ENCODE measurements around the gene ANKRD44.

Gene ANKRD44

GRCh38 chr2:197158591-197159550 is 151.7 kb downstream of the ANKRD44 start:
- in situ Hi-C loops (cut with MboI; ENCODE audit: low sequenced_read_pairs) = no loop called here

- in situ Hi-C loops (cut with MboI; ENCODE audit: low sequenced_read_pairs) = no loop called here
Measured at GRCh38 chr2:197157879-197158537, 152.6 kb downstream of the ANKRD44 start.

DNA sequence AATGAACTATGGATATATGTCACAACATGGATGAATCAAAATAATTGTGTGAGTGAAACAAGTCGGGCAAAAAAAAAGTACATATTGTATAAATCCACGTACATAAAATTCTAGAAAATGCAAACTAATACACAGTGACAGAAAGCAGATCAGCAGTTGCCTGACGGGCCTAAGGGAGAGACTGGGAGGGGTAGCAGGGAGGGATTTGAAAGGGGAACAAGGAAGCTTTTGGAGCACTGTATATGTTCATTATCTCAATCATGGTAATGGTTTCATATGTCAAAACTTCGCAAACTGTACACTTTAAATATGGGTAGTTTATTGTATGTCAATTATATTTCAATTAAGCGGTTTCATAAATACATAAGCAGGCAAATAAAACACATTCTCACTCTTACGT is 153.8 kb downstream of the ANKRD44 start:
- in situ Hi-C loops (cut with MboI; ENCODE audit: low sequenced_read_pairs) = no loop called here

- in situ Hi-C loops (cut with MboI; ENCODE audit: low sequenced_read_pairs) = no loop called here
Measured at GRCh38 chr2:197152451-197153228, 157.9 kb downstream of the ANKRD44 start.

GRCh38 chr2:197149546-197149945 is 161.0 kb downstream of the ANKRD44 start:
- in situ Hi-C loops (cut with MboI; ENCODE audit: low sequenced_read_pairs) = no loop called here

DNA sequence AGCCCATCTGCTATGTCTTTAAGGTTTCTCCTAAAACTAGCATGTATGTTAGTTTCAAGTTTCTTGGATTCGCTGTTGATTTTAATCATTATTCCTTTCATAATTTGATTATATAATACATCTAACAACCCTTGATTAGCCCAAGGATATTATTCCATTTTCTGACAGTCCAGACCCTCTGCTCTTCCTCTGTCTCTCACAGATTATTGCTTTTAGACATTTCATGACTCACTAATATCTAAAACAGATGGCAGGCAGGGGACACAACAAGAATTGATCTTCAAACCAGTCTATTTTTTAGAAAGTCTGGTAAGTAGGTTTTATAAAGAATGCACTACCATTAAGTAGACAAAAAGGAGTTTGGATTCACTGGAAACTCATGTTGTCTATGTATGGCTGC is 162.2 kb downstream of the ANKRD44 start:
- in situ Hi-C loops (cut with MboI; ENCODE audit: low sequenced_read_pairs) = no loop called here

DNA sequence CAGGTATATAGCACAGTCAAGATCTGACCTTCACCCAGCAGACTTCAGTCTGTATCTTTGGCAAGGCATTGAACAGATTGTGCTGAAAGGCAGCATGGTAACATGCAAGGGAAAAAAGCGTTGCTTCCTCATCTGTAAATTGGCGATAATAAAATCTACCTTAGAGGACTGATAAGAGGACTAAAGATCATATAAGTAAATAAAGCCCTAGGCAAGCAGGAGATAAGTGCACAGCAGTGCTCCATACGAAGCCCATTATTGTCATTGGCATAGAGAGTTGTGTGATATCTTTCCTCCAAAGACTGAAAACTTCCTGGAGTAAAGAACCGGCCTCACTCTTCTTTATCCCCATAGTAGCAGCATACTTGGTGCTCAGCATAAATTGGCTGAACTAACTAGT is 162.6 kb downstream of the ANKRD44 start:
- in situ Hi-C loops (cut with MboI; ENCODE audit: low sequenced_read_pairs) = no loop called here

DNA sequence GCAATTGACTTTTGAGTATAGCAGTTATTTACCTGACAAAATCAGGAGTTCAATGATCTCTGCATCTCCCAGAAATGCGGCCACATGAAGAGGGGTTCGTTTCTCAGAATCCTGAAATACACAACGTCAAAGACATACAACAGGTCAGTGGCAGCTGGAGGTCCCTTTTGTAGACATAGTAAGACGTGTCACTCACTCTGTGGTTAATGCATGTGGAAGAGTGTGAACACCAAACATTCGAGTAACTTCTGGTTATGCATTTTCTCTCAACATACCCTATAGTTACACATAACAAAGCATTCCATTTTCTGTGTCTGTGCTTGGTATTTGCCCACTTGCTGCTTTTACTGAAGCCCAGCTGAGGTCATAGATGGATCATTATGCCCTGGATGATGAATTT is 163.6 kb downstream of the ANKRD44 start:
- in situ Hi-C loops (cut with MboI; ENCODE audit: low sequenced_read_pairs) = no loop called here

DNA sequence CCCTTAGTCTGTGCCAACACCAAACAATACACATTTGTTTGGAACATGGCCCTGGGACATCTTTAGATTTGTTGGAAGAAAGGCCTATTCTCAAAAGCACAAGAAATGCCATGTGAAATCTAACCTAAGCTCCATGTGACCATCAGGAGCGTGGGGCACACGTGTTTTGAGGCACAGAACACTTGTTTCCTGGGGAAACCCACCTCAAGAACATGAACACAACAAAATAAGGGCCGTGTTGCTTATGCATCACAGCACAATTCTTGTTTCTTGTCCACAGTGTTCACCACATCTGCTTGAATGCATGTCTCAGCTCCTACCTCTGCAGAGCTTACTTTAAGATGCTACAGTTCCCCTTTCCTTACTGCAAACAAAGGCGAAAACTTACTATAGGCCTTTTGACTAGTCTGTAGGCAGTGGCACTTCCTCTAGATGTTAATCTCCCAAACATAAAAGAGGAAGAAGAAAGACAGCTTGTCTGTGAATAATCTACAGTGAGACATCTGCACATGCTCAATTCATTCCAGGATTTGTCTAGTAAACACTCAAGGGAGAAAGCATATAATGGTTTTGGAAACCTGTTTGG is 165.0 kb downstream of the ANKRD44 start:
- in situ Hi-C loops (cut with MboI; ENCODE audit: low sequenced_read_pairs) = no loop called here

GRCh38 chr2:197144183-197144582 is 166.4 kb downstream of the ANKRD44 start:
- in situ Hi-C loops (cut with MboI; ENCODE audit: low sequenced_read_pairs) = no loop called here

GRCh38 chr2:197141702-197142473 is 168.7 kb downstream of the ANKRD44 start:
- in situ Hi-C loops (cut with MboI; ENCODE audit: low sequenced_read_pairs) = no loop called here

- in situ Hi-C loops (cut with MboI; ENCODE audit: low sequenced_read_pairs) = no loop called here
Measured at GRCh38 chr2:197140045-197140444, 170.5 kb downstream of the ANKRD44 start.

DNA sequence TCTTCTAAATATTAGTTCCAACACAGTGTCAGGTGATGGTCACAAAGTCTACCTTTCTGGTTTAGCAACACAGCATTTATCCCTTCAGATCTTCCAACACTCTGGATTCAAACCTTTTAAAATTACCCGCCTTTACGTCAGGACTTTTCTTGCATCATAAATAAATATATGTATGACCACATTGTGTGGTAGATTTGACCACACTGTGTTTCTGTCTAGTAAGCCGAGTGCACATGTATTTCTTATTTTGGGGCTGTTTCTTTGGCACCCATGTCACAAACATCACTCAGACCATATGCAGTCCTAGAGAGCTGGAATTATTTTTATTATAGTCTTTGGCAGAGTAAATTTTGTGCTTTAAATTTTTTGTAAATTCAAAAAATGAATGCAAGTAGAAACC is 172.1 kb downstream of the ANKRD44 start:
- in situ Hi-C loops (cut with MboI; ENCODE audit: low sequenced_read_pairs) = no loop called here

DNA sequence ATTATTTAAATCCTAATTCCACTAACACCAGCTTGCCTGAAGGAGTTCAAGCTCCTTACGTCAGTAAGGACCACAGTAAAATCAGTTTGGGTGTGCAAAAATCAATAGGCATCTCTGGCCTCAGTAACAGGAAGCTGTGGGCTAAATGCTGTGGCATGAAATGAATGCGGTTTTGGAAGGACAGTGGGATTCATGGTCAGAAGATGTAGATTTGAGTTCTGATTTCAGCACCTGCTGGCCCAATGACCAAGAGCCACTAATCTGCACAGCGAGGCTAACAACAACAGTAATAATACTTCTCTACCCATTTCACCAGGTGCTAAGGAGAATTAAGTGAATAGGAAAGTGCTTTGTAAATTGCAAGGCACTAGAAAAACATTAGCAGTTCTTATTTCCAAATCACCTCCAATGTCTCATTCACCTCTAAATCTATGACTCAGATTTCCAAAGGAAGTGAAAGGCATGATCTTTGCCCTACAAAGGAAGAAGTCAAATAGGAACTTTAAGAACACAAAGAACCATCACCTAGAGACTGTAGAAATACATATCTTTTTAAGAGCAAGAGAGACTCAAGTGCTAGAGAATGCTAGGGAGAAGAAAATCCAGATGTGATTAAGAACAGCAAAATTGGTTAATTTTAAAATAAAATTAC is 172.6 kb downstream of the ANKRD44 start:
- in situ Hi-C loops (cut with MboI; ENCODE audit: low sequenced_read_pairs) = no loop called here

- in situ Hi-C loops (cut with MboI; ENCODE audit: low sequenced_read_pairs) = no loop called here
Measured at GRCh38 chr2:197137231-197137630, 173.3 kb downstream of the ANKRD44 start.

DNA sequence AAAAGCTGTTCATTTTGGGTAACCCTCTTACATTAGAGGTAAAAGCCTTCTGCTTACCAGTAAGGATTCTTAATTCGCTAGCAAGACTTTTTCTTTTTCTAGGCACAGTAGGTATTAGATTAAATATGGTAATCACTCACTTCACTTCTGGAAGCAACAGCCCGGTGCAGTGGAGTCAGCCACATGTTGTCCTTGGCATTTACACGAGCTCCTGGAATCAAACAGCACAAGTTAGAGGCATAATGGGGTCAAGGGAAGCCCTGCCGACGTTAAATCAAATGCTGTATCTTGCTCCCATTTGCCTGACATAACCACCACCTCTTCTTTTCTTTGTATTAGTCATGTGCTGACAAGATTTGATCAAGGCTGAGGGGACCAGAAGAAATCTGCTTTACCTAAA is 174.1 kb downstream of the ANKRD44 start:
- in situ Hi-C loops (cut with MboI; ENCODE audit: low sequenced_read_pairs) = no loop called here

DNA sequence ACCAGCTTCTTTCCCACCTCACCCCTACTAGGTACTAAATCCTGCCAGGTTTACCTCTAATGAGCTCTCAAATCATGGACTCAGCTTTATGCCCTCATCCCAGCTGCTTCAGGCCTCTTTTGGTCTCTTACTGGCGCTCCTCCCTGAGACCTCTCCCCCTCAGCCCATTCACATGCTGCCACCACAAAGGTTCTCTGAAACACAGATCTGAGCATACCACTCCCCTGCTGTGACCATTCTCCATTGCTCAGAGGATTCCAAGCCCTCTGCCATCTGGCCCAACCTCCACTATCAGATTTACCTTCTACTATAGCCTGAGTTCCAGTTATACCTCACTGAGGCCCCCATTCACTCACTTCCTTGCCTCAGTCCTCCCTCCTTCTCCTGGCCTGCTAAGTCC is 174.8 kb downstream of the ANKRD44 start:
- in situ Hi-C loops (cut with MboI; ENCODE audit: low sequenced_read_pairs) = no loop called here

DNA sequence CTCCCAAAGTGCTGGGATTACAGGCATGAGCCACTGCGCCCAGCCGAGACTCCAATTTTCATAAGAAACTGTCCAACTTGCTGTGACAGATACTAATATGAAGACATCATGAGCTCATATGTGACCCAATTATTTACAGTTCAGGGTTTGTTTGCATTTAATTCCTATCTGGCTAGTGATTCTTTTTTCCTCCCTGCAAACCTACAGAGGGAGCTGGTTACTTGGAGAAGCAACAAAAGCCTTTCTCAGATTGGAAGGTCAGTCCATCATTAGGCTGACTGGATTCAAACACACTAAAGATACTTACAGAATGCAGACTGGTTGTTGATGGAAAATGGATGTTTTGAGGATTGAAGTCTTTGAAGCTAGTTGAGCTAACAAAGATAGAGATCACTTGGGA is 176.4 kb downstream of the ANKRD44 start:
- in situ Hi-C loops (cut with MboI; ENCODE audit: low sequenced_read_pairs) = no loop called here

GRCh38 chr2:197131558-197131855 is 179.1 kb downstream of the ANKRD44 start:
- in situ Hi-C loops (cut with MboI; ENCODE audit: low sequenced_read_pairs) = no loop called here

DNA sequence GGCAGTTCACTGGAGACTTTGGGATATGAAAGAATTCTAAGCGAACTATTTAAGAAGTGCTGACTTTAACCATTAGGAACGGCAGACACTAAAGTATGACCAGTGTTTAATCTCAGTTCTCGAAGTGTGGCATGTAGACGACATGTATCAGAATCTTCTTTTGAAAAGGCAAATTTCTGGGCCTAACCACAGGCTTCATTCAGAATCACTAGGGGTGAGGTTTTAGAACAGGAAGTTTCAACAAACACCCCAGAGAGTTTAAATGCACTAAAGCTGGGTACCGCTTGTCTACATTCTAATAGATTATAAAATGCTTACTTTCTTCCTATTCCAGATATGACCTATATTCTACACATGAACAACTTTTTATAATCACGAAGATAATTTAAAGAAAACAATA is 180.3 kb downstream of the ANKRD44 start:
- in situ Hi-C loops (cut with MboI; ENCODE audit: low sequenced_read_pairs) = no loop called here
